ENCODE data around the gene TBX18. TPM values are rescaled to one million over a fixed set of nuclear protein-coding genes. Genes with fewer than 3 reads are reported as not detected.

Gene TBX18
- total and polyA plus RNA-seq, 2 of the 4 experiments (the other 2 are of a cell fraction), result 0.86 to 1.3 TPM

DNA sequence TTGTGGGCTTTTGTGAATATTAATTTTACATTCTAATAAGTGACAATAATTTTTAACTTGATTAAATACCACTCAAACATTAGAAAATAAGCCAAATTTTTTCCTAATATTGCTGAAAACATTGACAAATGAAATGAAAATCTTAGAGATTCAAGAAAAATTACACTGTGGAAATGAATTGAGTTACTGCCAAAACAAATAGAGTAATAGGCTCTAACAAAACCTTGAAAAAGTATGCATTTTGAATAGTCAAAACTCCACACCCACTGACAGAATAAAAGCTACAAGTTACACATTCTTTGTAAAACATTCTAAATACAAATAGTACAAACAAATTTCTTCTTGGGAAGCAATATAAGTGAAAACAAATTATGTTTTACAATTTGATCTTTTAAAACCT is 5.9 kb downstream of the TBX18 start:
- H4K5ac ChIP-seq (ENCODE audit: low read depth, low read length), result no peak overlapping the region
- H4K8ac ChIP-seq (ENCODE audit: low read depth in 2 of 2, low read length in 2 of 2), result no peak overlapping the region
- intact Hi-C loops (cut with micrococcal nuclease) (no loop called here), in situ Hi-C loops (cut with MboI; ENCODE audit: low sequenced_read_pairs) (no loop called here), dilution Hi-C loops (cut with HindIII; ENCODE audit: low sequenced_read_pairs, unreplicated experiment) (no loop called here)
- H3K79me1 ChIP-seq (ENCODE audit: low read depth in 1 of 2, low read length in 2 of 2), result no peaks in the 10 kb centered on the region
- H2BK15ac ChIP-seq (ENCODE audit: low read depth, low read length), result no peak overlapping the region
- no peak overlapping the region for H3K4ac ChIP-seq (ENCODE audit: low read depth, low read length)
- H3K9me1 ChIP-seq (ENCODE audit: insufficient read depth, low read length), result no peaks in the 10 kb centered on the region
- H4K20me1 ChIP-seq (ENCODE audit: insufficient read depth, low read length), result no peaks in the 10 kb centered on the region
- no peak overlapping the region for H3K18ac ChIP-seq (ENCODE audit: low read depth, low read length)
- no peak for DNase-seq
- ATAC-seq (ENCODE audit: low read depth), result no peak
- H2AFZ ChIP-seq (replicated peaks; ENCODE audit: low read length, poor library complexity), result no peak overlapping the region
- no peaks in the 10 kb centered on the region for H3K4me1 ChIP-seq (ENCODE audit: control insufficient read depth, insufficient read depth, low read length)
- POLR2A ChIA-PET (ENCODE audit: unreplicated experiment), result no interaction called here
- H3K36me3 ChIP-seq (ENCODE audit: control insufficient read depth, insufficient read depth, low read length), result no peaks in the 10 kb centered on the region
- no peak overlapping the region for H3K56ac ChIP-seq (ENCODE audit: extremely low read depth, insufficient read depth, low read length)
- no TSS peak for BruUV-seq (replicated peaks)
- H3K4me3 ChIP-seq (ENCODE audit: insufficient read depth, low read depth, low read length), result no peak overlapping the region
- H2BK120ac ChIP-seq (ENCODE audit: low read depth, low read length), result no peak overlapping the region
- no peak for TF ChIP-seq SMC3 (IDR thresholded peaks at IDR 0.05; ENCODE audit: low read depth, low read length)
- TF ChIP-seq MAFK (IDR thresholded peaks at IDR 0.05; ENCODE audit: low read depth, low read length), result no peak
- TF ChIP-seq, protein P1, sequence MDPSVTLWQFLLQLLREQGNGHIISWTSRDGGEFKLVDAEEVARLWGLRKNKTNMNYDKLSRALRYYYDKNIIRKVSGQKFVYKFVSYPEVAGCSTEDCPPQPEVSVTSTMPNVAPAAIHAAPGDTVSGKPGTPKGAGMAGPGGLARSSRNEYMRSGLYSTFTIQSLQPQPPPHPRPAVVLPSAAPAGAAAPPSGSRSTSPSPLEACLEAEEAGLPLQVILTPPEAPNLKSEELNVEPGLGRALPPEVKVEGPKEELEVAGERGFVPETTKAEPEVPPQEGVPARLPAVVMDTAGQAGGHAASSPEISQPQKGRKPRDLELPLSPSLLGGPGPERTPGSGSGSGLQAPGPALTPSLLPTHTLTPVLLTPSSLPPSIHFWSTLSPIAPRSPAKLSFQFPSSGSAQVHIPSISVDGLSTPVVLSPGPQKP (IDR thresholded peaks at IDR 0.05; ENCODE audit: borderline replicate concordance, low read depth, low read length), result no peak
- no peak for TF ChIP-seq RAD21 (IDR thresholded peaks at IDR 0.05; ENCODE audit: low read length)
- no peak for TF ChIP-seq USF2 (IDR thresholded peaks at IDR 0.05; ENCODE audit: low read depth, low read length)
- H3K9me3 ChIP-seq (ENCODE audit: control insufficient read depth, insufficient read depth, low read length), result no peaks in the 10 kb centered on the region
- H3K27me3 ChIP-seq (ENCODE audit: control insufficient read depth, insufficient read depth, low read length), result peaks cover 17% of the 10 kb centered on the region
- no peak overlapping the region for H2BK5ac ChIP-seq (ENCODE audit: low read depth, low read length, poor library complexity, severe bottlenecking)
- no peak overlapping the region for H4K91ac ChIP-seq (ENCODE audit: insufficient read depth, low read depth, low read length)
- H3K4me2 ChIP-seq (ENCODE audit: low read depth, low read length), result no peak overlapping the region
- H3K27ac ChIP-seq (ENCODE audit: insufficient read depth, low read length), result no peak overlapping the region
- H3K23ac ChIP-seq (ENCODE audit: low read depth, low read length), result no peak overlapping the region
- CTCF ChIA-PET, result interaction anchor here (1.0 kb wide), 1 partner anchor 19 kb away, joined by 3 read pairs; no protein-coding TSS in a partner anchor
- no peak overlapping the region for H3K14ac ChIP-seq (replicated peaks; ENCODE audit: low read depth, low read length)
- H2AK9ac ChIP-seq (replicated peaks; ENCODE audit: low read depth, low read length, poor library complexity), result no peak overlapping the region
- H2BK20ac ChIP-seq (ENCODE audit: low read depth, low read length), result no peak overlapping the region
- no peak overlapping the region for H3K9ac ChIP-seq (ENCODE audit: low read depth, low read length)
- no peak overlapping the region for H2AK5ac ChIP-seq (ENCODE audit: low read depth, low read length)
